ENCODE measurements around the gene SLC26A5. TPM values are rescaled to one million over a fixed set of nuclear protein-coding genes. Genes with fewer than 3 reads are reported as not detected.

The SLC26A5 gene
- total RNA-seq, 1 experiment from 2014 or later: not detected

DNA sequence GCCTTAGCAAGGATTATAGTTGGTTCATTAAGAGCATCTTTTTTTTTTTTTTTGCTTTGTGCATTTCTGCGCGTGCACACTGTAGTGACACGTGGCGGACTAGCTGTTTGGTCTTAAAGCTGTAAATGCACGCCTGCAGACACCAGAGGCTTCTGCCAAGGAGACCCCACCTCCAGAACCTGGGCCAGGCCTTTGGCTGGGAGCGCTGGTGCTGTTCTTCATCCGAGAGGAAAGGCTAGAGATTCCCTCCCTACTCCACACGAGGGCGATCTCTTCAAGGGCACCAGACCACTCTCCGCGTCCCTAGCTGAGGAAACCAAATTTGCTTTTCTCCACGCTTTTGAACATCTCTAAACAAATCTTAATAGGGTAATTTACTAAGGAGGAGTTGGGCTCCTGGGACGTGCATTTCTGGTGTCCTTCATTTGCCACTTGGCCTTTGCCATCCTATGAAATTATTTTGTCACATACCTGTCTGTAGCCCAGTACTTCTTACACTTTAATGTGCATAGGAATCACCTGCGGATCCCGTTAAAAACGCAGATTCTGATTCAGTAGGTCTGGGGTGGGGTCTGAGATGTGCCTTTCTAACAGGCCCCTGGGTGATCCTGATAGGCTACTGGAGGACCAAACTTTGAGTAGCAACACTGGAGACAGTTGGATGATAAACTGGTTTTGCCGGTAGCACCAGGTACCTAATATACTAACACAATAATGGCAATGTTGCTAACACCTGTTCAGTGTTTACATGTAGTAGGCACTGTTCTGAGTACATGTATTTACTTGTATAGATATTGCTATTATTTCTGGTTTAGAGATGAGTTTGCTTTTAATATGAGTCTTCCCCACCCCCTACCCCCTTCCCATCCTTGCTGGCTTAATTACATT, 1.3 kb upstream of the SLC26A5 start:
- TF ChIP-seq CTCF (IDR thresholded peaks at IDR 0.05) (peak; percentile 91), TCF7L2 (IDR thresholded peaks at IDR 0.05; ENCODE audit: low read depth, low read length) (no peak)
- intact Hi-C loops (cut with micrococcal nuclease; ENCODE audit: unreplicated experiment): loop anchor here (5.0 kb wide), 2 partner anchors 120 to 710 kb away; no protein-coding TSS in a partner anchor
- DNase-seq (ENCODE audit: low read depth, low spot score) (peak; percentile 46), ATAC-seq (peak; percentile 96)
- ChIA-PET CTCF (interaction anchor here (0.6 to 0.7 kb wide), 2 partner anchors 12 to 102 kb away, joined by 3 to 4 read pairs; no protein-coding TSS in a partner anchor), POLR2A (interaction anchor here (0.8 kb wide), 1 partner anchor 33 kb away, joined by 7 read pairs; no protein-coding TSS in a partner anchor)
- no peak overlapping the region for H3K4me3 ChIP-seq (ENCODE audit: low read depth in 2 of 2, low read length in 2 of 2)
- BruUV-seq (replicated peaks): no TSS peak
- in situ Hi-C loops (cut with HindIII; ENCODE audit: low pct_unique_long_range_greater_than_20kb, low sequenced_read_pairs): no loop called here
- H3K9me3 ChIP-seq (ENCODE audit: control insufficient read depth, insufficient read depth, low read depth, low read length): no peaks in the 10 kb centered on the region
- H3K27me3 ChIP-seq (ENCODE audit: control insufficient read depth, insufficient read depth, low read length): peaks cover 51% of the 10 kb centered on the region
- peaks cover 3% of the 10 kb centered on the region; the same call in 1 of the 2 replicates for H3K4me1 ChIP-seq (ENCODE audit: control insufficient read depth, insufficient read depth, low read length)
- no peaks in the 10 kb centered on the region; the same call in 1 of the 2 replicates for H3K36me3 ChIP-seq (ENCODE audit: control insufficient read depth, insufficient read depth, low read length)
- H3K27ac ChIP-seq (ENCODE audit: low read length): no peak overlapping the region

DNA sequence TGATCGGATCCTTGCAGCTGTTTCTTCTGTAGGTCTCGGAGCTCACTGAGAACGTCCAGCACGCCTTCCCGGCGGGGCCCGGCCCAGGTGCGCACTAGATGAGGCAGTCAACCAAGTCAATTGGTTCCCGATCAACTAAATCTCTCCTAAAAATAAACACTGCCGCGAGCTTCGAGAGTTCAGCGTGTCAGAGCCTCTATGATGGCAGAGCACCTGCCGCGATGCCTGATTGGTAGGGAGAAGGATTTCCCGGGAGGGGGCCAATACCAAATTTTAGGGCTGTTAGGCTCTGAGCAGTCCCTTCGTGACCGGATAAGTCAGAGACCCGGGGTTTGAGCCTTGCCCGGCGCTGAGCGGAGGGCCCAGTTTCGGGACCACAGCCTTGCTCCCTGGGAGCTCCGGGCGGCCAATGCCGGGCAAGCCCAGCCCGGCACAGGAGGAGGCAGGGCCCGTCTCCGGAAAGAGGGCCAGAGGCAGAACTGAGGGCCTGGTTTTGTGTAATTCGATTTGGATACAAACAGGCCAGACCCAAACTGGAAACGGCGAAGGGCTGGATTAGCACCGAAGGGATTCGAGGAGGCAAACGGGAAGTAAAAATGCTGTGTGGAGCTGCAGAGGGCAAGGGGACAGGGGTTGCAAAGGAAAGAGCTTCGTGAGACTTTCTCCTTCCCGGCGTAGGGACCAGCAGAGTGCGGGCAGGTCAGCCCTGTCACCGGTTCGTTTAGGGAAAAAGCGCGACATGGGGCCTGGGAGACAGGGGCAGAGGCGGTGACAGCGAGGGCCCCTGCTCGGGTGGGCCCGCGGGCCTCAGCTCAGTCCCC, 569 bp downstream of the SLC26A5 start:
- CTCF ChIA-PET: interaction anchor here (0.5 kb wide), 1 partner anchor 15 kb away, joined by 8 read pairs; no protein-coding TSS in a partner anchor

More for the DNA sequence above, 569 bp downstream of the SLC26A5 start:
- no peak overlapping the region for H3K27ac ChIP-seq (ENCODE audit: low read length)
- H3K4me3 ChIP-seq (ENCODE audit: low read depth in 2 of 2, low read length in 2 of 2): peak overlapping the region; percentile 27 to 44
- peak; percentile 68 for ATAC-seq
- POLR2A ChIA-PET: no interaction called here
- no peaks in the 10 kb centered on the region for H3K9me3 ChIP-seq (ENCODE audit: control insufficient read depth, insufficient read depth, low read depth, low read length)
- H3K27me3 ChIP-seq (ENCODE audit: control insufficient read depth, insufficient read depth, low read length): peaks cover 56% of the 10 kb centered on the region
- intact Hi-C loops (cut with micrococcal nuclease; ENCODE audit: unreplicated experiment) (loop anchor here (5.0 kb wide), 2 partner anchors 122 to 712 kb away; no protein-coding TSS in a partner anchor), in situ Hi-C loops (cut with HindIII; ENCODE audit: low pct_unique_long_range_greater_than_20kb, low sequenced_read_pairs) (no loop called here)
- TF ChIP-seq, protein P1, sequence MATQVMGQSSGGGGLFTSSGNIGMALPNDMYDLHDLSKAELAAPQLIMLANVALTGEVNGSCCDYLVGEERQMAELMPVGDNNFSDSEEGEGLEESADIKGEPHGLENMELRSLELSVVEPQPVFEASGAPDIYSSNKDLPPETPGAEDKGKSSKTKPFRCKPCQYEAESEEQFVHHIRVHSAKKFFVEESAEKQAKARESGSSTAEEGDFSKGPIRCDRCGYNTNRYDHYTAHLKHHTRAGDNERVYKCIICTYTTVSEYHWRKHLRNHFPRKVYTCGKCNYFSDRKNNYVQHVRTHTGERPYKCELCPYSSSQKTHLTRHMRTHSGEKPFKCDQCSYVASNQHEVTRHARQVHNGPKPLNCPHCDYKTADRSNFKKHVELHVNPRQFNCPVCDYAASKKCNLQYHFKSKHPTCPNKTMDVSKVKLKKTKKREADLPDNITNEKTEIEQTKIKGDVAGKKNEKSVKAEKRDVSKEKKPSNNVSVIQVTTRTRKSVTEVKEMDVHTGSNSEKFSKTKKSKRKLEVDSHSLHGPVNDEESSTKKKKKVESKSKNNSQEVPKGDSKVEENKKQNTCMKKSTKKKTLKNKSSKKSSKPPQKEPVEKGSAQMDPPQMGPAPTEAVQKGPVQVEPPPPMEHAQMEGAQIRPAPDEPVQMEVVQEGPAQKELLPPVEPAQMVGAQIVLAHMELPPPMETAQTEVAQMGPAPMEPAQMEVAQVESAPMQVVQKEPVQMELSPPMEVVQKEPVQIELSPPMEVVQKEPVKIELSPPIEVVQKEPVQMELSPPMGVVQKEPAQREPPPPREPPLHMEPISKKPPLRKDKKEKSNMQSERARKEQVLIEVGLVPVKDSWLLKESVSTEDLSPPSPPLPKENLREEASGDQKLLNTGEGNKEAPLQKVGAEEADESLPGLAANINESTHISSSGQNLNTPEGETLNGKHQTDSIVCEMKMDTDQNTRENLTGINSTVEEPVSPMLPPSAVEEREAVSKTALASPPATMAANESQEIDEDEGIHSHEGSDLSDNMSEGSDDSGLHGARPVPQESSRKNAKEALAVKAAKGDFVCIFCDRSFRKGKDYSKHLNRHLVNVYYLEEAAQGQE (IDR thresholded peaks at IDR 0.05; ENCODE audit: insufficient read depth in 1 of 2, low read depth in 2 of 2, low read length in 1 of 2): no peak
- TF ChIP-seq POLR2AphosphoS5 (IDR thresholded peaks at IDR 0.05; ENCODE audit: low read depth, low read length) (no peak), TCF7L2 (IDR thresholded peaks at IDR 0.05; ENCODE audit: low read depth, low read length) (no peak), CTCF (IDR thresholded peaks at IDR 0.05) (no peak), SIN3A (IDR thresholded peaks at IDR 0.05; ENCODE audit: borderline replicate concordance, insufficient read depth, low read depth, low read length) (no peak)
- H3K4me1 ChIP-seq (ENCODE audit: control insufficient read depth, insufficient read depth, low read length): peaks cover 3% of the 10 kb centered on the region; the same call in 1 of the 2 replicates
- BruUV-seq (replicated peaks): no TSS peak
- no peaks in the 10 kb centered on the region; the same call in 1 of the 2 replicates for H3K36me3 ChIP-seq (ENCODE audit: control insufficient read depth, insufficient read depth, low read length)
- no peak for DNase-seq (ENCODE audit: low read depth, low spot score)
